DOHH2 (cell line): ENCODE measurements around the gene RHOT2.

Source experiments
- H3F3A ChIP-seq: fragments of 200-600 bp; sonication (generic), shearing (Covaris generic); 2 replicates; pipeline ENCODE4 v1.6.0; 2016; ENCODE audit warnings: antibody characterized with exemption, mild to moderate bottlenecking; ENCODE audit not compliant: control insufficient read depth, insufficient read depth
- H3K27ac ChIP-seq: fragments of 200-600 bp; sonication (generic); 2 replicates; pipeline ENCODE4 v1.5.1; 2014; ENCODE audit warnings: low read depth, mild to moderate bottlenecking, low read length, moderate library complexity
- H3K27me3 ChIP-seq: fragments of 200-600 bp; sonication (generic); 2 replicates; pipeline ENCODE4 v1.6.1; 2014; ENCODE audit warnings: mild to moderate bottlenecking, low read length, mixed read lengths; ENCODE audit not compliant: control insufficient read depth
- H3K36me3 ChIP-seq: fragments of 200-600 bp; sonication (generic); 2 replicates; pipeline ENCODE4 v1.6.1; 2014; ENCODE audit warnings: mild to moderate bottlenecking, low read length, moderate library complexity, mixed read lengths; ENCODE audit not compliant: control insufficient read depth
- H3K4me1 ChIP-seq: fragments of 200-600 bp; sonication (generic); 2 replicates; pipeline ENCODE4 v1.6.1; 2014; ENCODE audit warnings: mild to moderate bottlenecking, low read length, mixed read lengths; ENCODE audit not compliant: control insufficient read depth
- H3K4me2 ChIP-seq: fragments of 200-600 bp; sonication (generic); 2 replicates; pipeline ENCODE4 v1.6.0; 2014; ENCODE audit warnings: mild to moderate bottlenecking, low read length, moderate library complexity
- H3K4me3 ChIP-seq: fragments of 200-600 bp; sonication (generic); 2 replicates; pipeline ENCODE4 v1.5.1; 2014; ENCODE audit warnings: mild to moderate bottlenecking, low read length, mixed read lengths
- H3K79me2 ChIP-seq: fragments of 200-600 bp; sonication (generic); 2 replicates; pipeline ENCODE4 v1.6.1; 2014; ENCODE audit warnings: mild to moderate bottlenecking, low read length, mixed read lengths; ENCODE audit not compliant: control insufficient read depth
- H3K9me2 ChIP-seq: fragments of 200-600 bp; sonication (generic); replicated peaks from 2 replicates; pipeline ENCODE4 v1.6.1; 2014; ENCODE audit warnings: mild to moderate bottlenecking, low read length, mixed read lengths; ENCODE audit not compliant: control insufficient read depth
- H3K9me3 ChIP-seq: fragments of 200-600 bp; sonication (generic); 2 replicates; pipeline ENCODE4 v1.6.1; 2014; ENCODE audit warnings: antibody characterized with exemption, low read length, mixed read lengths; ENCODE audit not compliant: control insufficient read depth, insufficient read depth
- H4K20me1 ChIP-seq: fragments of 200-600 bp; sonication (generic); 2 replicates; pipeline ENCODE4 v1.6.0; 2014; ENCODE audit warnings: low read depth, mild to moderate bottlenecking, antibody characterized with exemption, low read length, moderate library complexity; ENCODE audit not compliant: control insufficient read depth, insufficient read depth
- CTCF ChIP-seq: fragments of 200-600 bp; sonication (generic); IDR thresholded peaks from one replicate; pipeline ENCODE4 v1.5.1; 2014; ENCODE audit warnings: antibody characterized with exemption, mild to moderate bottlenecking, low read depth, low read length; ENCODE audit not compliant: poor library complexity, severe bottlenecking
- EZH2phosphoT487 ChIP-seq: fragments of 200-600 bp; sonication (generic); IDR thresholded peaks from 2 replicates; pipeline ENCODE4 v1.6.1; 2017; ENCODE audit warnings: borderline replicate concordance, mild to moderate bottlenecking, antibody characterized with exemption, low read length, moderate library complexity, mixed read lengths

RHOT2 gene

GRCh38 chr16:718922-719321, 51.0 kb downstream of the RHOT2 start:
- Histone ChIP-seq H3K4me3 (peak overlapping the region; percentile 99), H4K20me1 (peaks cover 8% of the 10 kb centered on the region; the same call in 1 of the 2 replicates), H3K4me1 (peaks cover 63% of the 10 kb centered on the region), H3F3A (peaks cover 7% of the 10 kb centered on the region; the same call in 1 of the 2 replicates), H3K4me2 (peak overlapping the region; percentile 96), H3K9me3 (no peaks in the 10 kb centered on the region), H3K27me3 (peaks cover 12% of the 10 kb centered on the region), H3K79me2 (peaks cover 11% of the 10 kb centered on the region), H3K36me3 (peaks cover 26% of the 10 kb centered on the region), H3K27ac (no peak overlapping the region), H3K9me2 (no peaks in the 10 kb centered on the region)
- TF ChIP-seq CTCF (no peak), EZH2phosphoT487 (no peak)

DNA sequence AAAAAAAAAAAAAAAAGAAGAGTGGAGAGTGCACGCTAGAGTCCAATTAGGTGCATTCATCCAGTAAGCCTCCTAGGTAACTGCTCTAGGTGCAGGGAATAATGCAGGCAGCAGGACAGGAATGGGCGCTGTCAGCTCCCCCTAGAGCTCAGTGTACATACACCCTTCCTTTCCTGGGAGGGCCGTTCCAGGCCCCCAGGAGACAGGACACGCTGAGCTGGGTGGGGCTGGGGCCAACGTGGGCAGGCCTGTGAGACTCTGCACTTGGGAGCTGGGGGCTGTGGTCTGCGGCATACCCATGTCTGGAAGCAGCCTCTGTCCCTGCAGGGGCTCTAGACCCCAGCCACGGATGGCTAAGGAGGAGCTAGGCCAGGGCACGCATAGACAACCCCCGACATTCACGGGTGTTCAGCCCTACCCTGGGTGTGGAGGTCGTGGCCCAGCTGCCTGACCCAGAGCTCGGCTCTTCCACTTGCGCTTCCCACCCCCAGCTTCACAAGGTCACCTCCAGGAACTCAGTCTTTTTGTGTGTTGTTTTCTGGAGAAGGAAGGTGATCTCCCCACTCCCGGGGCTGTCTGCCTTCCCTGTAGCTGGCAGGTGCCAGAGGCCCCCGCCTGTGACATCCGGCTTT, 52.0 kb downstream of the RHOT2 start:
- Histone ChIP-seq H3K4me3 (peak overlapping the region; percentile 99), H3K4me1 (peaks cover 62% of the 10 kb centered on the region), H3K36me3 (peaks cover 26% of the 10 kb centered on the region), H3F3A (peaks cover 7% of the 10 kb centered on the region; the same call in 1 of the 2 replicates), H3K27me3 (peaks cover 12% of the 10 kb centered on the region), H3K9me2 (no peaks in the 10 kb centered on the region), H3K79me2 (peaks cover 11% of the 10 kb centered on the region), H3K9me3 (no peaks in the 10 kb centered on the region), H3K4me2 (peak overlapping the region; percentile 96), H4K20me1 (peaks cover 8% of the 10 kb centered on the region; the same call in 1 of the 2 replicates), H3K27ac (peak overlapping the region; percentile 93)
- no peak for TF ChIP-seq EZH2phosphoT487
- TF ChIP-seq CTCF, result peak; percentile 34

DNA sequence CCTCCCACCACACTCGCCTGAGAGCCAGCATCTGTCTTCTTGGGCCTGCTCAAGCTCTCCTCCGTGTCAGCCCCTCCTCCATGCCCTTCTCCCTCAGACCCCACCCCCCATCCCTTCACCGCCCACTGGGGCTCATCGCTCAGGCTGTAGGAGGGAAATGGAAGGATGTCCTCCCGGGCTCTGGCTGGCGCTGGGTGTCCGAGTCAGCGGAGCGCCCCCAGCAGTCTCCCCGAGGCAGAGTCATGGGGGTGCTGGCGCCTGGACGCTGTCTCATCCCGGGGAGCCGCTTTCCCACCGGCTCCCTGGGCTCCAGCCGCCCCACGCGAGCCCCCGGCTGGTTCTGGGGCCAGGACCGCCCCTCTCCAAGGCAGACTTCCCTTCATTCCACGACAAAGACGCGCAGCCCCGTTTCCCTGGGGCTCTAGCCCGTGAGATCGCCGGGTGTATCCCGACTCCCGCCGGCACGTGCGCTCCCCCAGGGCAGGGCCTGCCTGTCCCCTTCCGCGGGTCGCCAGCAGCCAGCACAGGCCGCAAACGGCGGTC, 52.6 kb downstream of the RHOT2 start:
- H3K79me2 ChIP-seq, result peaks cover 11% of the 10 kb centered on the region
- peak overlapping the region; percentile 93 for H3K27ac ChIP-seq
- H3K4me3 ChIP-seq, result peak overlapping the region; percentile 99
- peak overlapping the region; percentile 96 for H3K4me2 ChIP-seq
- H3K9me3 ChIP-seq, result no peaks in the 10 kb centered on the region
- peaks cover 7% of the 10 kb centered on the region; the same call in 1 of the 2 replicates for H3F3A ChIP-seq
- H3K4me1 ChIP-seq, result peaks cover 59% of the 10 kb centered on the region
- TF ChIP-seq CTCF (peak; percentile 56), EZH2phosphoT487 (no peak)
- H4K20me1 ChIP-seq, result peaks cover 8% of the 10 kb centered on the region; the same call in 1 of the 2 replicates
- H3K27me3 ChIP-seq, result peaks cover 9% of the 10 kb centered on the region
- no peaks in the 10 kb centered on the region for H3K9me2 ChIP-seq
- peaks cover 26% of the 10 kb centered on the region for H3K36me3 ChIP-seq
